HG03565 (cell line): Measurements from ENCODE around the gene TUBB1.

Experiments used
- ATAC-seq: cut with Tn5 transposase; IDR thresholded peaks from one replicate; pipeline ENCODE4 v1.9.1; 2021; ENCODE audit warnings: mild to moderate bottlenecking, moderate library complexity; ENCODE audit not compliant: unreplicated experiment

The TUBB1 gene

GRCh38 chr20:59018817-59019216 is 412 bp upstream of the TUBB1 start:
- no peak for ATAC-seq

- no peak for ATAC-seq
Measured at GRCh38 chr20:59020938-59021551, 1.8 kb downstream of the TUBB1 start.

- no peak for ATAC-seq
Measured at GRCh38 chr20:59022754-59023153, 3.5 kb downstream of the TUBB1 start.

GRCh38 chr20:59023616-59024015 is 4.4 kb downstream of the TUBB1 start:
- no peak for ATAC-seq

GRCh38 chr20:59024111-59024530 is 4.9 kb downstream of the TUBB1 start:
- no peak for ATAC-seq

GRCh38 chr20:59025086-59025485 is 5.9 kb downstream of the TUBB1 start:
- ATAC-seq: no peak

GRCh38 chr20:59025511-59025910 is 6.3 kb downstream of the TUBB1 start:
- ATAC-seq: no peak

GRCh38 chr20:59026904-59027740 is 7.9 kb downstream of the TUBB1 start:
- ATAC-seq: no peak

GRCh38 chr20:59027741-59028320 is 8.6 kb downstream of the TUBB1 start:
- no peak for ATAC-seq

- no peak for ATAC-seq
Measured at GRCh38 chr20:59028812-59029211, 9.6 kb downstream of the TUBB1 start.

- no peak for ATAC-seq
Measured at GRCh38 chr20:59030911-59031563, 11.8 kb downstream of the TUBB1 start.

- no peak for ATAC-seq
Measured at GRCh38 chr20:59031564-59032022, 12.4 kb downstream of the TUBB1 start.

- peak; percentile 81 for ATAC-seq
Measured at GRCh38 chr20:59032023-59032712, 12.9 kb downstream of the TUBB1 start, which contains the start of gene ATP5F1E. ATP5F1E (minus strand) TSS chr20:59032335; CDS start chr20:59032251, 84 bp downstream.

- ATAC-seq: no peak
Measured at GRCh38 chr20:59032713-59033059, 13.5 kb downstream of the TUBB1 start.

GRCh38 chr20:59033093-59033492 is 13.9 kb downstream of the TUBB1 start:
- ATAC-seq: no peak

- ATAC-seq: no peak
Measured at GRCh38 chr20:59033616-59034165, 14.5 kb downstream of the TUBB1 start.

- ATAC-seq: no peak
Measured at GRCh38 chr20:59035381-59035780, 16.2 kb downstream of the TUBB1 start.

GRCh38 chr20:59037386-59037785 is 18.2 kb downstream of the TUBB1 start:
- no peak for ATAC-seq

GRCh38 chr20:59039233-59039632 is 20.0 kb downstream of the TUBB1 start:
- ATAC-seq: no peak

GRCh38 chr20:59040667-59041066 is 21.4 kb downstream of the TUBB1 start:
- ATAC-seq: no peak
